SK-N-SH (cell line): ENCODE data around the gene CDC42EP4. TPM values are rescaled to one million over a fixed set of nuclear protein-coding genes. Genes with fewer than 3 reads are reported as not detected.
A peak's percentile ranks its signal among the peaks of the same experiment; 100 is the strongest.

Source experiments
- CTCF ChIA-PET: fragments of 300-600, 350-600 bp; formaldehyde crosslinking; extraction: SDS; loops from one replicate; lab custom pipeline; 2021; lab: Yijun Ruan, JAX
- POLR2A ChIA-PET: fragments of 350-600 bp; sonication (Branson Sonifier 250); formaldehyde crosslinking; extraction: SDS; loops from one replicate; lab custom pipeline; 2020; ENCODE audit warnings: antibody characterized with exemption, inconsistent platforms; lab: Yijun Ruan, JAX
- DNase-seq: peaks from one replicate; pipeline ENCODE4 v3.0.0; 2012
- H2AFZ ChIP-seq: fragments of 200-600 bp; sonication (generic); 2 replicates; pipeline ENCODE4 v1.8.1; 2016; ENCODE audit warnings: antibody characterized with exemption, mild to moderate bottlenecking, low read depth
- H3F3A ChIP-seq: fragments of 200-600 bp; sonication (generic); replicated peaks from 2 replicates; pipeline ENCODE3; 2016; ENCODE audit warnings: antibody characterized with exemption, mild to moderate bottlenecking; ENCODE audit not compliant: insufficient read depth
- H3K27ac ChIP-seq, 2 experiments: fragments of 200-500 bp in 1 of 2; fragments of 200-600 bp in 1 of 2; sonication (Bioruptor generic) in 1 of 2; sonication (generic), shearing (Covaris generic) in 1 of 2; 2 replicates each; pipeline versions ENCODE4 v1.5.1 to v1.6.1; 2014 to 2016; ENCODE audit warnings: low read depth in 2 of 2, inconsistent platforms in 1 of 2, low read length in 1 of 2, mild to moderate bottlenecking in 1 of 2, mixed read lengths in 1 of 2
- H3K27me3 ChIP-seq: fragments of 200-600 bp; sonication (generic), shearing (Covaris generic); 2 replicates; pipeline ENCODE4 v1.6.1; 2016; ENCODE audit warnings: mixed run types; ENCODE audit not compliant: insufficient read depth
- H3K36me3 ChIP-seq, 2 experiments: fragments of 200-500 bp in 1 of 2; fragments of 200-600 bp in 1 of 2; sonication (Bioruptor generic) in 1 of 2; sonication (generic) in 1 of 2; replicated peaks in 1 of 2; 2 replicates each; pipeline versions ENCODE3 to v1.5.1; 2014 to 2016; ENCODE audit warnings: low read length in 1 of 2, mild to moderate bottlenecking in 1 of 2; ENCODE audit not compliant: insufficient read depth in 2 of 2, control insufficient read depth in 1 of 2
- H3K4me1 ChIP-seq, 2 experiments: fragments of 200-500 bp in 1 of 2; fragments of 200-600 bp in 1 of 2; sonication (Bioruptor generic) in 1 of 2; sonication (generic), shearing (Covaris generic) in 1 of 2; 2 replicates each; pipeline versions ENCODE4 v1.5.1 to v1.6.1; 2014 to 2016; ENCODE audit warnings: low read depth in 1 of 2, low read length in 1 of 2, mixed run types in 1 of 2; ENCODE audit not compliant: insufficient read depth in 2 of 2, control insufficient read depth in 1 of 2
- H3K4me2 ChIP-seq: fragments of 200-600 bp; sonication (generic), shearing (Covaris generic); 2 replicates; pipeline ENCODE4 v1.6.1; 2017; ENCODE audit warnings: mixed run types
- H3K4me3 ChIP-seq, 2 experiments: fragments of 200-500 bp in 1 of 2; fragments of 200-600 bp in 1 of 2; sonication (Bioruptor generic) in 1 of 2; sonication (generic), shearing (Covaris generic) in 1 of 2; 2 replicates each; pipeline versions ENCODE4 v1.5.1 to v1.8.1; 2014 to 2016; ENCODE audit warnings: low read depth in 2 of 2, inconsistent platforms in 1 of 2, low read length in 1 of 2, mild to moderate bottlenecking in 1 of 2, mixed read lengths in 1 of 2, moderate library complexity in 1 of 2
- H3K79me2 ChIP-seq: fragments of 200-600 bp; sonication (generic); 2 replicates; pipeline ENCODE4 v1.8.1; 2017; ENCODE audit warnings: mild to moderate bottlenecking; ENCODE audit not compliant: insufficient read depth
- H3K9ac ChIP-seq: fragments of 200-600 bp; sonication (generic); 2 replicates; pipeline ENCODE4 v1.6.1; 2017; ENCODE audit warnings: mixed run types
- H3K9me2 ChIP-seq: fragments of 200-600 bp; sonication (generic); 2 replicates; pipeline ENCODE4 v1.6.1; 2017; ENCODE audit warnings: mixed run types
- H3K9me3 ChIP-seq: fragments of 200-600 bp; sonication (generic); 2 replicates; pipeline ENCODE4 v1.6.1; 2017; ENCODE audit warnings: mixed run types, mild to moderate bottlenecking, moderate library complexity
- H4K20me1 ChIP-seq: fragments of 200-600 bp; sonication (generic); 2 replicates; pipeline ENCODE4 v1.6.1; 2017; ENCODE audit warnings: mild to moderate bottlenecking, mixed run types; ENCODE audit not compliant: insufficient read depth
- CHD2 ChIP-seq: fragments of 150-350 bp; IDR thresholded peaks from 2 replicates; pipeline ENCODE4 v1.6.1; 2018; ENCODE audit warnings: low read length; ENCODE audit not compliant: partially characterized antibody
- ELF1 ChIP-seq: IDR thresholded peaks from 2 replicates; pipeline ENCODE4 v1.4.0; 2012
- EP300 ChIP-seq, 2 experiments: IDR thresholded peaks; 2 replicates each; pipeline versions ENCODE4 v1.4.0 to v1.6.1; 2012; ENCODE audit warnings: borderline replicate concordance in 1 of 2, low read depth in 1 of 2, low read length in 1 of 2
- GABPA ChIP-seq: IDR thresholded peaks from 2 replicates; pipeline ENCODE4 v1.4.0; 2012; ENCODE audit warnings: low read depth, mild to moderate bottlenecking
- GATA2 ChIP-seq: sonication (generic); formaldehyde crosslinking; IDR thresholded peaks from 2 replicates; pipeline ENCODE4 v1.5.0; 2020; ENCODE audit warnings: mild to moderate bottlenecking, missing genetic modification reagents
- MAX ChIP-seq: IDR thresholded peaks from 2 replicates; pipeline ENCODE4 v1.4.0; 2012; ENCODE audit warnings: low read depth
- MXI1 ChIP-seq: IDR thresholded peaks from 2 replicates; pipeline ENCODE4 v1.6.1; 2012; ENCODE audit warnings: mild to moderate bottlenecking, low read depth, low read length, improper control_type of control experiment
- NRF1 ChIP-seq: IDR thresholded peaks from 2 replicates; pipeline ENCODE4 v1.6.1; 2012; ENCODE audit warnings: low read depth, mild to moderate bottlenecking, low read length
- RAD21 ChIP-seq: IDR thresholded peaks from 2 replicates; pipeline ENCODE4 v1.6.1; 2012; ENCODE audit warnings: mild to moderate bottlenecking, low read length
- RCOR1 ChIP-seq: fragments of 150-350 bp; IDR thresholded peaks from 2 replicates; pipeline ENCODE4 v1.6.1; 2017; ENCODE audit warnings: antibody characterized with exemption, low read length
- RXRA ChIP-seq: IDR thresholded peaks from 2 replicates; pipeline ENCODE4 v1.4.0; 2012; ENCODE audit warnings: low read depth, mild to moderate bottlenecking, borderline replicate concordance
- SIN3A ChIP-seq: IDR thresholded peaks from 2 replicates; pipeline ENCODE4 v1.6.1; 2012; ENCODE audit warnings: low read depth, mild to moderate bottlenecking, low read length, moderate library complexity, borderline replicate concordance
- SMC3 ChIP-seq: IDR thresholded peaks from 2 replicates; pipeline ENCODE4 v1.6.1; 2012; ENCODE audit warnings: low read depth, low read length, improper control_type of control experiment
- TAF1 ChIP-seq: IDR thresholded peaks from 2 replicates; pipeline ENCODE4 v1.6.1; 2012; ENCODE audit warnings: low read depth, mild to moderate bottlenecking, low read length, moderate library complexity, borderline replicate concordance
- TCF12 ChIP-seq: IDR thresholded peaks from 2 replicates; pipeline ENCODE4 v1.4.0; 2012
- TEAD4 ChIP-seq: IDR thresholded peaks from 2 replicates; pipeline ENCODE4 v1.4.0; 2012; ENCODE audit warnings: mild to moderate bottlenecking, borderline replicate concordance; ENCODE audit not compliant: insufficient read depth
- USF1 ChIP-seq: IDR thresholded peaks from 2 replicates; pipeline ENCODE4 v1.4.0; 2012; ENCODE audit warnings: low read depth, borderline replicate concordance
- ZBTB33 ChIP-seq: IDR thresholded peaks from 2 replicates; pipeline ENCODE4 v1.4.0; 2012; ENCODE audit warnings: low read depth, borderline replicate concordance
- WGBS: methylation state at CpG from one replicate; pipeline ENCODE4 v1.1.6; 2017; ENCODE audit warnings: low lambda C conversion rate; 5-methylcytosine and 5-hydroxymethylcytosine counted together
- polyA plus RNA-seq, 3 experiments: library from polyadenylated mRNA; depleted of rRNA; stranded (reverse); fragments of >200 nt; gene quantifications; 2 replicates each; pipeline ENCODE4 v1.2.3, GENCODE V29; 2012

CDC42EP4 gene
- polyA plus RNA-seq, 1 of the 3 experiments (the other 2 are of a cell fraction), result 28.3 TPM

- TF ChIP-seq CHD2, result peak; percentile 42
- TF ChIP-seq TAF1, result no peak
- TF ChIP-seq RXRA, result peak; percentile 41; the same call in 1 of the 2 replicates
- peak; percentile 94 for TF ChIP-seq GATA2 (CRISPR knock-in tag)
- no peak for TF ChIP-seq SMC3
- TF ChIP-seq EP300 (IDR thresholded peaks at IDR 0.05; ENCODE audit: borderline replicate concordance in 1 of 2, low read depth in 1 of 2, low read length in 1 of 2), result peak in 1 of 2 experiments; percentile 36; a peak in 1 of 4 replicates
- TF ChIP-seq RCOR1, result peak; percentile 68; the same call in 1 of the 2 replicates
- no peak for TF ChIP-seq ZBTB33
- no peak for TF ChIP-seq GABPA
- TF ChIP-seq MXI1, result peak; percentile 54; the same call in 1 of the 2 replicates
- TF ChIP-seq ELF1, result no peak
- TF ChIP-seq TCF12, result peak; percentile 56
- TF ChIP-seq RAD21, result 0 out of 2 replicates have a peak, but pooled peaks have one; percentile 3
- Histone ChIP-seq H3K27ac (peak overlapping the region; percentile 11 to 51; a peak in 3 of 4 replicates), H3K4me1 (peaks cover 42 to 46% of the 10 kb centered on the region in 2 experiments), H3K36me3 (no peaks in the 10 kb centered on the region), H3K4me3 (no peak overlapping the region), H2AFZ (no peak overlapping the region), H4K20me1 (peaks cover 60% of the 10 kb centered on the region), H3K4me2 (peak overlapping the region; percentile 46), H3K79me2 (peaks cover 100% of the 10 kb centered on the region), H3K27me3 (no peaks in the 10 kb centered on the region), H3K9ac (no peak overlapping the region), H3K9me3 (no peaks in the 10 kb centered on the region), H3K9me2 (no peaks in the 10 kb centered on the region), H3F3A (peaks cover 22% of the 10 kb centered on the region)
- POLR2A ChIA-PET, result interaction anchor here (1.1 to 1.9 kb wide), 5 partner anchors 9 to 20 kb away, joined by 3 to 9 read pairs (median 4); partner anchors contain the start of gene CDC42EP4
- CTCF ChIA-PET, result interaction anchor here (1.3 to 5.5 kb wide), 8 partner anchors 9 to 107 kb away, joined by 3 to 37 read pairs (median 7); partner anchors contain the start of gene CDC42EP4
- 65% methylated on average over 15 of the region's 15 CpGs for WGBS
- DNase-seq, result peak; percentile 73
Measured at GRCh38 chr17:73297934-73298861, 13.6 kb downstream of the CDC42EP4 start.

- Histone ChIP-seq H3K9me3 (no peaks in the 10 kb centered on the region), H4K20me1 (peaks cover 56% of the 10 kb centered on the region), H3F3A (peaks cover 32% of the 10 kb centered on the region), H3K27ac (peak overlapping the region in 1 of 2 experiments; percentile 88; a peak in 2 of 4 replicates), H3K9ac (peak overlapping the region; percentile 61; the same call in 1 of the 2 replicates), H3K4me1 (peaks cover 33 to 42% of the 10 kb centered on the region in 2 experiments; a peak in 3 of 4 replicates), H3K36me3 (no peaks in the 10 kb centered on the region), H3K9me2 (no peaks in the 10 kb centered on the region), H3K4me3 (no peak overlapping the region), H3K79me2 (peaks cover 99% of the 10 kb centered on the region), H3K4me2 (peak overlapping the region; percentile 71; the same call in 1 of the 2 replicates), H3K27me3 (no peaks in the 10 kb centered on the region), H2AFZ (no peak overlapping the region)
- TF ChIP-seq TEAD4 (no peak), TCF12 (peak; percentile 48; the same call in 1 of the 2 replicates), NRF1 (no peak), EP300 (IDR thresholded peaks at IDR 0.05; ENCODE audit: borderline replicate concordance in 1 of 2, low read depth in 1 of 2, low read length in 1 of 2) (no peak), SIN3A (peak; percentile 27; the same call in 1 of the 2 replicates), USF1 (no peak), MAX (peak; percentile 26; the same call in 1 of the 2 replicates)
- POLR2A ChIA-PET, result no interaction called here
- CTCF ChIA-PET, result interaction anchor here (1.1 kb wide), 1 partner anchor 76 kb away, joined by 4 read pairs; no protein-coding TSS in a partner anchor
- WGBS, result 73% methylated on average over 9 of the region's 9 CpGs
- peak; percentile 22 for DNase-seq
Measured at GRCh38 chr17:73293480-73293911, 18.3 kb downstream of the CDC42EP4 start.
